Motor neuron (in vitro differentiated cells): ENCODE results near the gene DENND1A. TPM values are rescaled to one million over a fixed set of nuclear protein-coding genes. Genes with fewer than 3 reads are reported as not detected.

Source experiments
- ATAC-seq, 8 experiments: fragments of 200-7000 bp; cut with Tn5 transposase; replicated peaks in 6 of 8; 2 replicates each; pipeline ENCODE4 v1.8.0; 2021; ENCODE audit warnings: mild to moderate bottlenecking in 8 of 8, moderate library complexity in 8 of 8
- H3K27ac ChIP-seq, 2 donors: fragments of 250-450 bp; sonication (Bioruptor Pico); 2 replicates each; pipeline ENCODE4 v1.9.0; 2021; ENCODE audit warnings: antibody characterized with exemption in 2 of 2, mild to moderate bottlenecking in 2 of 2, moderate library complexity in 1 of 2
- H3K4me1 ChIP-seq, 2 donors: fragments of 250-450 bp; sonication (Bioruptor Pico); replicated peaks in 1 of 2; 2 replicates each; pipeline ENCODE4 v1.6.1; 2021; ENCODE audit warnings: antibody characterized with exemption in 2 of 2, mild to moderate bottlenecking in 2 of 2, moderate library complexity in 1 of 2
- H3K4me3 ChIP-seq, 5 donors: fragments of 250-450 bp; sonication (Bioruptor Pico); 2 replicates each; pipeline ENCODE4 v1.9.0; 2021; ENCODE audit warnings: antibody characterized with exemption in 5 of 5, mild to moderate bottlenecking in 5 of 5, moderate library complexity in 4 of 5
- WGBS, 10 experiments: fragments of 450-650 bp; shearing (Covaris generic); methylation state at CpG; one replicate each; pipeline ENCODE4 v1.0.0; 2022; 5-methylcytosine and 5-hydroxymethylcytosine counted together
- in situ Hi-C, 9 experiments: fragments of 400-800 bp; cut with MboI; loops; one replicate each; pipeline ENCODE4 v1.15.0; 2021; ENCODE audit warnings: low sequenced_read_pairs in 9 of 9, low pct_unique_long_range_greater_than_20kb in 2 of 9; ENCODE audit not compliant: unreplicated experiment in 9 of 9
- total RNA-seq, 8 experiments: library from RNA; unstranded; fragments of 300-600 nt; gene quantifications; 2 replicates each; pipeline versions ENCODE4 v1.2.3 to v1.2.4, GENCODE V29; 2022

The DENND1A gene
- total RNA-seq, 8 experiments from 2014 or later: 9.2 to 27.8 (median 13.8) TPM

DNA sequence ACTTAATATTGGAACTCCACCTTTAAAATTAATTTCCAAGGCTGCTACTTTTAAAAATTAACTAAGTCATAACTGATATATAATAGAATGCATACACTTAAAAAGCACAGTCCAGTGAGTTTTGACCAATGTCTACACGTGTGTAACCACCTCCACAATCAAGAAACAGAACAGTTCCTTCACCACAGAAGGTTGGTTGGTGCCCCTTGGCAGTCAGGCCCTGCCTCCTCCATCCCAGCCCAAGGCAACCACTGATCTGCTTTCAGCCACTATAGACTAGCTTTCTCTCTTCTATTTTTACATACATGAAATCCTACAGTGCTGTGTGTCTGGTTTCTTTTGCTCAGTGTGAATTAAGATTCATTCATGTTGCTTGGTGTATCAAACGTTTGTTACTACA is 358.7 kb downstream of the DENND1A start:
- Histone ChIP-seq H3K4me1 (peaks cover 16 to 33% of the 10 kb centered on the region in 2 donors), H3K4me3 (no peak overlapping the region), H3K27ac (no peak overlapping the region)
- in situ Hi-C loops: no loop called here
- no peak for ATAC-seq
- WGBS, 10 experiments: 0 to 94% (median 59%) methylated on average over 1 to 2 of the region's 2 CpGs; no CpG with 5 or more reads in 5 of the 10 experiments

DNA sequence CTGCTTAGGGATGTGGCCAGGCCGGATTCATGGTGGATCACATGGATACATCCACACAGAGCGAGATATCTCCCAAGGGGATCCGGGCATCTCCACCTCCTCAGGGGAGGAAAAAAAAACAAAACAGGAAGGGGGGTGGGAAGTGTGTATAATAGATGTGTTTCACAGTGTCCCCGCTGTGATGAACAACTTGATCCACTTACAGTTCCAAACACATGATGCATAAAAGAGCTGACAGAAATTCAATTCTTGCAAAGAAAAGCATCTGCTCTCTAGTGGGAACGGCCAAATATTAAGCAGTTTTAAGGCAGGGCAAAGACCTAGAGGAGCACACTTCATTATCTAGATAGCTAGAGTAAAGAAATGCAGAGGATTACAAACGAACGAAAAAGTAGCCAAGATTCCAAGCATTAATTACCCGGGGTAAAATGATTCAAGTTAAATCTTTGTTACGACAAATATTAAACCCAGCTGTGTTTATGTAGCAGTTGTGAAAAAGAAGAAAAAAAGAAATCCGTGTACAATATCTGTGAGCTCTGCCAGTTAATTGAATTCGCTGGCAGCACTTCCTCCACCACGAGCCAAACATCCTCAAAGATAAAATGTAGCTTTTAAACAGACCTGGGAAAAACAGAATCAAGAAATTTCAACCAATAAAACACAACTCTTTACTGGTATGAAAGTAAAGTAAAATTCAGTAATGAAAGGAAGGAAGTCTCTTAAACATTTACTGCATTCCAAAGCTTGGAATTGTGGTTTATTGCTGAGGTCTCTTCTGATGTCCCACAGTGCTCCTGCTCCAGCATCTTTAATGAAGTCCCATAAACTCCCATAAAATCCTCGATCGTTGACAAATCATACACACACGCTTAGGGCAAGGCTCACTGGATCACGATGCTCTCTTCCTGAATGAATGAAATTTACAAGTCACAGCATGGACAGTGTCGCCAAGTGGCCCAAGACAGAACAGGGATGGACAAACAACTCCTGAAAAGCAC is 360.9 kb downstream of the DENND1A start:
- peak overlapping the region in 1 of 2 donors; percentile 51 for H3K27ac ChIP-seq
- in situ Hi-C loops: no loop called here

DNA sequence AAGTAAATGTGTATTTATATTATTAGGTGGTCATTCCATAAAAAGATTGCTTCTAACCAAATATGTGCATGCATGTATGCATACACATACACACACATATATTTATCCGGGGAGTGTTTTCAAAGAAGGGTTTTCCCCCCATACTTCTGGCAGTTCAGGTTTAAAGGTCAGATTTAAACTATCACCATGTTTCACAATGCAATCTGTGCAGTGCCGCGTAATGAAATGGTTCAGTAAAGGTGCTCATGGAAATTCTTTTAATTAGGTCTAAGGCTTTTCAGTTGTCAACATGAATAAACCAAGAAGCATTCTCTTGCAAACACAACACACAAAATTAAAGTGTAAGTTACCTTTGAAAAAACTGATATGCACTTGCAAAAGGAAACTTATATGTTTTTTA is 362.9 kb downstream of the DENND1A start:
- ATAC-seq: peak in 1 of 8 experiments; percentile 30
- in situ Hi-C loops: no loop called here
- WGBS, 10 experiments: 47 to 100% (median 72%) methylated on average over 2 to 3 of the region's 3 CpGs; no CpG with 5 or more reads in 2 of the 10 experiments
- Histone ChIP-seq H3K4me1 (peaks cover 16 to 35% of the 10 kb centered on the region in 2 donors), H3K4me3 (no peak overlapping the region), H3K27ac (no peak overlapping the region)

More for the DNA sequence above, 360.9 kb downstream of the DENND1A start:
- no peak overlapping the region for H3K4me3 ChIP-seq
- 13 to 84% (median 63%) methylated on average over 4 to 17 of the region's 17 CpGs for WGBS, 10 experiments
- H3K4me1 ChIP-seq: peaks cover 16 to 35% of the 10 kb centered on the region in 2 donors
- peak in 7 of 8 experiments; percentile 34 to 99 (median 80) for ATAC-seq

DNA sequence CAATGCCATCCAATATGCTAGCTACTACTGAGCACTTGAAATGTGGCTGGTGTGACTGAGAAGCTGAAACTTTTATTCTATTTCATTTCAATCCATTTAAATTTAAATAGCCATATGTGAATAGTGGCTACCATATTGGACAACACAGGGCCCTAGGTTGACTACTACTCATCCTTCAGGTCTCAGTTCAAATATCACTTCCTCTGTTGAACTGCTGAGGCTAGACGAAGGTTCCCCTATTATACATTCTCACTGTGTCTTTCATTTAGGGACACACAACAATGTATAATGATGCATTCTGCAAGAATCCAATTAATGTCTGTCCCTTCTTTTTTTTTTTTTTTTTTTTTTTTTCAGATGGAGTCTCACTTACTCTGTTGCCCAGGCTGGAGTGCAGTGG is 365.3 kb downstream of the DENND1A start:
- Histone ChIP-seq H3K27ac (no peak overlapping the region), H3K4me1 (peaks cover 16 to 35% of the 10 kb centered on the region in 2 donors), H3K4me3 (no peak overlapping the region)
- ATAC-seq: no peak
- in situ Hi-C loops: no loop called here
- WGBS, 10 experiments: 83 to 100% (median 100%) methylated on average over 1 of the region's 1 CpG; no CpG with 5 or more reads in 4 of the 10 experiments

DNA sequence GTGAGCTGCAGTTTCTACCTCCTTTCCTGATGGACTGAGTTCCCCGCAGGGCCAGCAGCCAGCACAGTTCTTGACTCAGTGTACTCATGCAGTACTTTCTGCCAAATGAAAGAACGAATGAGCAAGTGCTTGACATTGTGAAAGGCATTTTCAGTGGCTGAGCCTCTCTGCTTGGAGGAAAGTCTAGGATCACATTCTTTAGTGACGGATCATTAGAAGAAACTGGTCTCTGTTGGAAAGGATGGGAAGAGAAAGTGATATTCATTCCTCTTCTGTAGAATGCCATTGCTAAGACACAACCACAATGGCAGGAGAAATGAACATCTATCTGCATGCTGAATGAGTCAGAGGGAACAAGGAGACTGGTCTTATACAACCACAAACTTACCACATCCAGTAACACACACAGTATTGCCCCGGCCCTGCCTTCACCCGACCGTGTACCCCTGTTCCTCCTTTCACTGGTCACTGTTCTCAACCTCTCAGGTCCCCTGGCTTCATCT is 367.0 kb downstream of the DENND1A start:
- H3K27ac ChIP-seq: no peak overlapping the region
- ATAC-seq: peak in 5 of 8 experiments; percentile 33 to 92 (median 73)
- H3K4me3 ChIP-seq: no peak overlapping the region
- H3K4me1 ChIP-seq: peaks cover under 1 to 17% of the 10 kb centered on the region in 2 donors
- 30 to 100% (median 79%) methylated on average over 1 to 6 of the region's 6 CpGs for WGBS, 10 experiments
- in situ Hi-C loops: no loop called here

DNA sequence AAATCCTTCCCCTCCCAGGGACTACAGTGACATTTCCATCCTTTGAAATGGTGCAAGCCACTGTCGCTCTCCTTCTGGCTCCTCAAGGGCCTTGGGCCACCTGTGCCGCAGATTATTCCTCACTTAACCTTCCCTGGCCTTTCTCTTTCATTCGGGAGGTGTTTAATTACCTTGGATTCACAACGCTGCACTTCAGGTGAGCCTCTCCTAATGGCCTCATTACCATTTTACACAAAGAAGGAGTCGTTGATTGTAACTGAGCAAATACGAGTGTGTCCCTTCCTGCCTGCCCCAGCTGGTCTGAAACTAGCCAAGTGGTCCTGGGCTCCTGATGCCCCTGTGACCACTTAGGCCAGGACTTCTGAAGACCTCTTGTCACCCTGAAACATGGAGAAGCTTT is 368.9 kb downstream of the DENND1A start:
- no peak for ATAC-seq
- in situ Hi-C loops: no loop called here
- Histone ChIP-seq H3K4me3 (no peak overlapping the region), H3K4me1 (no peaks in the 10 kb centered on the region), H3K27ac (no peak overlapping the region)
- 40 to 100% (median 71%) methylated on average over 1 to 6 of the region's 6 CpGs; no CpG with 5 or more reads in 1 of the 10 experiments for WGBS, 10 experiments

DNA sequence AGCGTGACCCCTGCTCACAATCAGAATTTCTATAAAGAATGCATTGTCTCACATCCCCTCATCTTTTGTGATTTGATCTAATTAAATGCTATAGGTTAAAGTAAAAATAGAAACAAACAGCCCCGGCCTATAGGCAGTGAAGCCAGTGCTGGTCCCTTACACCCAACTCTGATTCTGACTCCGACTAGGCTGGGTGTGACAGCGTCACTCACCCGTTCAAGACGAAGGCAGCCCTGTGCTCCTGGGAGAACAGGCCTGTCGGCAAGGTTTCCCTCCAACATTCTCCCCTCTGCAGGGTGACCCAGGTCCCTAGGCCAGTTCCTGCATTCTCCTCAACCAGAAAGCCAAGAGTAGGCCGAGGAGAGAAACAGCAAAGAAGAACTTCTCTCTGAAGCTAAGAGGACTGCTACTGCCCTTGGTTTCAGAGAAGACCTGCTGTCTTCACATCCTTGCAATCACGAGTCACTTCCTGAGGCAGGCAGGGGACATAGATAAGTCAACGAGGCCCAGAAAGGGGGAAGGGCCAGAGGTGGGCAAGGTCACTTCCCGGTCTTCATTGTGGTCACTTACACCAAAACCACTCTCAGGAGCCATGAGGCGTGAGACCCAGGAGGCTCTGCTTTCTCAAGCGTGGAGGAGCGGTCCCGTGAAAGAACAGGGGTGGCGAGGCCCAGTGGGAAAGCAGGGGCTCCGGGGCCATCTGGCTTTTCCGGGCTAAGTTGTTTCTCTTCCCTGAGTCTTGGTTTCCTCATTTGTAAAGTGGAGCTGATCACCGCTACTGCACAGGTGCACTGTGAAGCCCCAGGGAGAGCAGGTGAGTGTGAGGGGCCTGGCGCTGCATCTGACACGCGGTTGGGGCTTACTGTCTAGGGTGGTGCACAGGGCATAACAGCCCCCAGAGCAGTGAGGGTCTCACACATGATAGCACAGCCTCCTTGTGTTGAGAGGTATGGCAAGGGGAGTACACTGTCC is 373.2 kb downstream of the DENND1A start:
- ATAC-seq: no peak
- in situ Hi-C loops: no loop called here
- peaks cover 5% of the 10 kb centered on the region in 2 donors for H3K4me1 ChIP-seq
- 67 to 100% (median 91%) methylated on average over 1 to 16 of the region's 22 CpGs; no CpG with 5 or more reads in 2 of the 10 experiments for WGBS, 10 experiments
- no peak overlapping the region for H3K4me3 ChIP-seq
- H3K27ac ChIP-seq: no peak overlapping the region

DNA sequence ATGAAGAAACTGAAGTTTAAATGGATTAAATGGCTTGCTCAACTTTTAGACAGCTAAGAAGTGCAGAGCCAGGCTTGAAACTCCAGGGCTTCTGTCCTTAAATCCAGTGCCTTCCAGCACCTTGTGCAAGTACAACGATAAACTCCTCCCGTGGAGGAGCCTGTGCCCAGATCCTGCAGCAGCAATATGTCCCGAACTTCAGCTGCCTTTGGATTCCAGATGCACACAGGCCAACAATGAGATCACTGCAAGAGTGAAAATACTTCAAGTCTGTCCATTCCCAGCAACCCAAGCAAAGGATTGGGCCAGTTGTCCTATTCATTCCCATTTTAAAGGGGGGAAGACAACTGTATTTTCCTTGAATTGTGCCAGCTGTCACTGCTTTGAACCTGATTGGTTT is 374.3 kb downstream of the DENND1A start:
- no peak overlapping the region for H3K27ac ChIP-seq
- H3K4me1 ChIP-seq: peaks cover 14 to 16% of the 10 kb centered on the region in 2 donors
- 62 to 94% (median 83%) methylated on average over 1 to 3 of the region's 3 CpGs; no CpG with 5 or more reads in 5 of the 10 experiments for WGBS, 10 experiments
- ATAC-seq: no peak
- in situ Hi-C loops: no loop called here
- H3K4me3 ChIP-seq: no peak overlapping the region

DNA sequence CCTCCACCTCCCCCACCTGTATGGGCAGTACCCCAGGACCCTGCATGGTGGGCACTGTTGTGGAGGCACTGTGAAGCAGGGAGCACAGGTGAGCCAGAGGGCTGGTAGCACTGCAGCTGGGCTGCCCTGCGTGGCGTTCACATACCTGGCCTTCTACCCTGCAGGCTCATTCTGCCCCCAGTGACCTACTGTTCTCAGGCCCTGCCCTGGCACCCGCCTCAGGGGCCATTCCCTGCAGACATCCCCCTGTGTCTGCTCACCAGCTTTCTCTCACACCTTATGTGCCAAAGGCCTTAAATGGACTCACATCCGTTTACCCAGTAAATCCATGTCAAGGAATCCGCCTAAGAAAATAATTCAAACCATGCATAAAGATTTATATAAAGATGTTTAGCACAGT is 377.4 kb downstream of the DENND1A start:
- peaks cover 30 to 31% of the 10 kb centered on the region in 2 donors for H3K4me1 ChIP-seq
- no peak overlapping the region for H3K27ac ChIP-seq
- in situ Hi-C loops: no loop called here
- WGBS, 10 experiments: 83 to 100% (median 95%) methylated on average over 1 to 4 of the region's 5 CpGs; no CpG with 5 or more reads in 4 of the 10 experiments
- no peak for ATAC-seq
- no peak overlapping the region for H3K4me3 ChIP-seq

DNA sequence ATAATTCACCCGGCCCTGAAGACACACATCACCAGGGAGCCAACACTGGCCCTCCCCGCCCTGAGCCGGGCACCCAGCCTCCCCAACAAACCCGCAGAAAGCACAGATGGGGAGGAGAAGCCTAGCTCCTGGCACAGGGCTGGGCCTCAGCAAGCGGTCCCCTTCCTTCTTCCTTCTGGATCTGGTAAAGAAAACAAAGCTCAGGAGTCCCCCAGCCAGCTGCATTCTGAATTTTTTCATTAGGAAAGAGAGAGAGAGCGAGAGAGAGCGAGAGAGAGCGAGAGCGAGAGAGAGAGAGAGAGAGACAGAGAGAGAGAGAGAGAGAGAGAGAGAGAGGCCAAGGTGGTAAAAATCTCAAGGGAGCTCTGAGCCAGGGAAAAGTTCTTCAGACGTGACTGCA is 378.2 kb downstream of the DENND1A start:
- WGBS, 10 experiments: 30% methylated on average over 2 of the region's 10 CpGs; no CpG with 5 or more reads in 9 of the 10 experiments
- in situ Hi-C loops: no loop called here
- peaks cover 30 to 31% of the 10 kb centered on the region in 2 donors for H3K4me1 ChIP-seq
- H3K27ac ChIP-seq: peak overlapping the region; percentile 45 to 46
- ATAC-seq: peak in 5 of 8 experiments; percentile 1 to 16 (median 2)
- no peak overlapping the region for H3K4me3 ChIP-seq

DNA sequence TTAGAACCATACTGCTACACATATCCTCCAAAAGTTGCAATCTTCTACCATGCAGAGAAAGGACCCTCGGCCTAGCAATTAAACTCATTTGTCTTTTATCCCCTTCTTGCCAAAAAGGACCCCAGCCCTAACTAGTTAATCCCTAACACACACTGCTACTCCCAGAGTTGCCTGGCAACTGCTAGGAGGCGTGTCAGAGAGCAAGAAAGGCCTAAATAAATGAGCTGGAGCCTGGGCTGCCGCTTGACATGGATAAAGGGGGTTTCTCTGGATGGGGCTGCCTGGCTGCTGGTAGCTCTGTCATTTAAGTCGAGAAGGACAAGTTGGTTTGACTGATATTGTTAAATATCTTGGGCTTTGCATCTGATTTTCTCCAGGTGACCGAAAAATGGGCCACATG is 379.1 kb downstream of the DENND1A start:
- WGBS, 10 experiments: 0 to 100% (median 6%) methylated on average over 1 to 5 of the region's 5 CpGs; no CpG with 5 or more reads in 1 of the 10 experiments
- H3K4me1 ChIP-seq: peaks cover 30 to 31% of the 10 kb centered on the region in 2 donors
- H3K27ac ChIP-seq: peak overlapping the region; percentile 45 to 46
- no peak overlapping the region for H3K4me3 ChIP-seq
- peak in 5 of 8 experiments; percentile 83 to 93 (median 88) for ATAC-seq
- in situ Hi-C loops: no loop called here

DNA sequence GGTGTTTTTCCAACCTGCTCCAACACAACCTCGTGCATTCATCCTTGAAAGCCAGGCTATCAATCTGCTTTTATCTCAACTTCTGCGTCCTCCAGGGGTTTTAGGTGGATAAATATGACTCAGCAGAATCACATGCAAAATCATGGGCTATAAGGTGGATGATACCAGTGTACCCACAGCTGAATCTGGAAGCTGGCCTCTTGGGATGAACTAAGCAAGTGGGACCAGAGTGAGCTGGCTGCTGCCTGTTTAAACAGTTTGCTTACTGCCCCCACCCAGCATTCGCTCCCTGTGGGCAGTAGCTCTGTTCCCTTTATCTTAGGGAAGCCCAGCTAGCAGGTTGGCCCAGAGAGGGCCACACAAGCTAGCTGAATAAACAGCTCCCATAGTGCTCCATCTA is 379.9 kb downstream of the DENND1A start:
- peak; percentile 11 to 84 (median 72) for ATAC-seq
- Histone ChIP-seq H3K4me3 (no peak overlapping the region), H3K27ac (peak overlapping the region in 1 of 2 donors; percentile 5), H3K4me1 (peaks cover 30 to 31% of the 10 kb centered on the region in 2 donors)
- in situ Hi-C loops: no loop called here
- 16 to 88% (median 41%) methylated on average over 2 to 3 of the region's 3 CpGs; no CpG with 5 or more reads in 3 of the 10 experiments for WGBS, 10 experiments
